ENCODE measurements around the gene NEUROG1. TPM values are rescaled to one million over a fixed set of nuclear protein-coding genes. Genes with fewer than 3 reads are reported as not detected.

The NEUROG1 gene
- total and polyA plus RNA-seq, 10 of the 15 experiments (the other 5 are each of a cell fraction or from before 2014, with no cell fraction given) = not detected

DNA sequence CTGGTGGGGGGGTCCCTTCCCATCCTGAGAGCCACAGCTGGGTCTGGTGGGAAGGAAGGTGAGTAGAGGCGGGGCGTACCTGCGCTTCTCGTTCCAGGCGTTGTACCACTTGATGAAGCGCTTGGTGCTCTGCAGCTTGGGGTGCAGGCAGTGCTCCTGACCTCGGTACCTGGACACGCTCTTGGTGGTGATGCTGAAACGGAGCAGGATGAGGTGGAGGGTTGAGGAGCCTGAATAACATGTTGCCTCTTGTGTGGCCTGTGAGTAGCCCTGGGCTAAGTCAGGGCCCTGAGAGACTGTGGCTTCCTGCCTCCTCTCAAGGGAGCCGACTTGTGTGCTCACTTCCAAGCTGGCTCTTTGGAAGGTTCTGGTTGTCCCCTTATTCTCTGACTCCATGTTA, 38.7 kb upstream of the NEUROG1 start (continued):
- TF ChIP-seq ZBTB40 (IDR thresholded peaks at IDR 0.05; ENCODE audit: borderline replicate concordance) (no peak), RELA (IDR thresholded peaks at IDR 0.05; ENCODE audit: borderline replicate concordance, partially characterized antibody) (no peak), BACH1 (IDR thresholded peaks at IDR 0.05; ENCODE audit: borderline replicate concordance) (no peak), TCF3 (IDR thresholded peaks at IDR 0.05; ENCODE audit: borderline replicate concordance, insufficient read depth, low read depth, low read length) (no peak), NFYB (IDR thresholded peaks at IDR 0.05; ENCODE audit: insufficient read depth, low read depth, low read length) (no peak), ZNF384 (IDR thresholded peaks at IDR 0.05; ENCODE audit: borderline replicate concordance, low read depth, low read length) (no peak), IKZF1 (conservative IDR thresholded peaks at IDR 0.05) (no peak), BCL3 (IDR thresholded peaks at IDR 0.05; ENCODE audit: borderline replicate concordance, insufficient read depth, low read depth, low read length, poor library complexity, severe bottlenecking) (no peak)

Measured in GM12878 (cell line).